GM19372 (cell line): ENCODE data around the gene MEI1.

Experiments
- ATAC-seq: cut with Tn5 transposase; IDR thresholded peaks from one replicate; pipeline ENCODE4 v1.9.1; 2021; ENCODE audit warnings: mild to moderate bottlenecking, low read depth, moderate library complexity; ENCODE audit not compliant: unreplicated experiment

MEI1 gene

DNA sequence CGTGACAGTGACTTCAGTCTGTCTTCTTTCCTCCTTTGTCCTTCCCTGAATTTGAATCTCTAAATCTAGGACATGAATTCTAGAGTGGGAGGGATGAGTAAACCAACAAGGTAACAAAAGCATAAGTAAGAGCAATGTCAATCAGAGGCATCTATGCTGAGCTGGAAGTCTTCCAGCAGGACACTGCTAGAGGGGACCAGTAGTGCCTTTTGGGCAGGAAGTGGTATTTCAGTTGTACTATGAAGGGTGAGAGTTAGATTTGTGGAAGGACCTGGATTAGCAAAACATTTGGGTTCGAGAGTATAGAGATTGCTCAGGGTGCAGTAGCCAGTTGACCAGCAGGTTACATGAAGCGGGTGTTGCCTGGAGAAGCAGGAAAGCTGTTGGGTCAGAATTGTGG is 40.3 kb downstream of the MEI1 start:
- ATAC-seq, result no peak

- no peak for ATAC-seq
These were observed 43.6 kb downstream of the MEI1 start for GRCh38 chr22:41742918-41743317.

DNA sequence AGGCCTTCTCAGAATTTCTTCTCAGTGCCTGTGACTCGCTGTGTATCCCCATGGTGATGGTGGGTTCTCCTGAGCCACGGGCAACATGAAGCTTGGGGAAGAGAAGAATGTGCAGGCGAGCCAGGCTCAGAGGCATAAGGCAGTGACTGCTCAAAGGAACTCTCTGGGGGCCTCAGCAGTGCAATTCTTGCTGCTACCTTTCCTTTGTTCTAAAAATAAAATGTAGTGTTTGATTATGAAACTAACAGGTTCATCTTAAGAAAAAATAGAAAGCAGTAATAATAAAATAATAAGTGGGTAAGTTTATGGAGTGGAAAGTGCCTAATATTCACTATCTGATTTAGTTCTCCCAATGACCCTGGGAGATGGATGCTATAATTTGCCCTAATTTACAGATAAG is 46.7 kb downstream of the MEI1 start:
- ATAC-seq, result no peak

GRCh38 chr22:41746567-41747400 is 47.5 kb downstream of the MEI1 start:
- ATAC-seq, result no peak

DNA sequence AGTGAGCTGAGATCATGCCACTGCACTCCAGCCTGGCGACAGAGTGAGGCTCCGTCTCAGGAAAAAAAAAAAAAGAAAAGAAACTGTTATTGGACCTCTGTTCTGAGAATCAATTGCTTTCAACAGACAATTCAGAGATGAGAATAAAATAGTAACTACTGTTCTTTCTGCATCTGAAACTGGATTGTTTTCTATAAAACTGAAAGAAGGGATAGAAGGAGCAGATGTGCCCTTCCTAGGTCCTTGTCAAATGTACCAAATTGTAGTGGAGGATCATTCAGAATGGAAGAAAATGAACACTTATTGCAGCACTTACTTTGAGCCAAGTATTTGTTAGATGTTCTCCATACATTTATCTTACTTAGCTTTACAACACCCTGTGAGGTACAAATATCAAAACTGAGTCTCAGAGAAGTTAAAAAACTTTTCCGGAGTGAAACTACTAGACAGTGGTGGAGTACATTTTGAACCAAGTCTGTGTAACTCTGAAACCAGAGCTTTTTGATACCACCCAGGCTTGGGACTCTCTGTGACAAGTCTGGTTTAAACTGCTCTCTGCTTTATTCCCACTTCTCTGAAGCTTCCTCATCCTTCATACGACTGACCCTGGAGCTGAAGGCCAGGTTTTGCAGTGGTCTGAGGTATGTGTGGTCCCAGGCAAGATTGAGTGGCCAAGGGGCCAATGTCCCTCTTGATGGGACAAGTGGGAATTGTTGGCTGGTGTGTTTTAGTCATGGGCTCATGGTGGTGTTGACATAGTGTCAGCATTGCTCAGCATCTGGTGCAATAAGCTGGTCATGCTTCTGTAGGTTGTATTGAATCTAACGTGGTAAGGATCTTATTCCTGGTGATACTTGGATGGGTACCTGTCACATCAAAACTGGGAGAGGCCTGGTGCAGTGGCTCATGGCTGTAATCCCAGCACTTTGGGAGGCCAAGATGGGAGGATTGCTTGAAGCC is 53.0 kb downstream of the MEI1 start:
- no peak for ATAC-seq

- ATAC-seq, result no peak
These were observed 54.7 kb downstream of the MEI1 start for GRCh38 chr22:41753984-41754383.

GRCh38 chr22:41757502-41757901 is 58.2 kb downstream of the MEI1 start:
- ATAC-seq, result no peak

GRCh38 chr22:41758231-41758630 is 58.9 kb downstream of the MEI1 start:
- ATAC-seq, result no peak

DNA sequence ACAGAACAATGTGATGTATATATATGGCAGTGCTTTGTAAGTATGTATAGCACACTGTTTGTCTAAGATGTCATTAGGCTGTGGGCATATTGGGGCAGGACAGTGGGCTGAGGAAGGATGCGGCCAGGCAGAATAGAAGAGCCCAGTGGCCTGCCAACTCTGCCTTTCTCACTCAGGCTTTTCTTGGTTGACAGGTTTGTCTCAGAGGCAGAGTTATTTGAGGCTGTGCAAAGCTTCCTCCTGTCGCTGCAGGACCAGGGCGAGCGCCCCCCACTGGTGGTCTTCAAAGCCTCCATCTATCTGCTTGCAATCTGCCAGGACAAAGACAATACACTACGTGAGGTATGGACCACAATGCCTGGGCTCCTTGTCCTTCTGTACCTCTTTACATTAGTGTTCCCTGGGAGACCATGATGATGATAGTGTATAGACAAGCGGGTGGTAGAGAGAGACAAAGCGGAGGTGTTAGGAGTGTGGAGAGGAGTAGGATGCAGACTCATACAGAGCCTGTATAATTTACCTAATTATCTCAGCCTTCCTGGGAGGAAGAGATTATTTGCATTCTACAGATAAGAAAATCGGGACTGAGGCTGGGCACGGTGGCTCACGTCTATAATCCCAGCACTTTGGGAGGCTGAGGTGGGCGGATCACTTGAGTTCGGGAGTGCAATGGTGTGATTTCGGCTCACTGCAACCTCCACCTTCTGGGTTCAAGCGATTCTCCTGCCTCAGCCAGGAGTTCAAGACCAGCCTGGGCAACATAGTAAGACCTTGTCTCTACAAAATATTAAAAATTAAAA is 63.9 kb downstream of the MEI1 start:
- no peak for ATAC-seq

DNA sequence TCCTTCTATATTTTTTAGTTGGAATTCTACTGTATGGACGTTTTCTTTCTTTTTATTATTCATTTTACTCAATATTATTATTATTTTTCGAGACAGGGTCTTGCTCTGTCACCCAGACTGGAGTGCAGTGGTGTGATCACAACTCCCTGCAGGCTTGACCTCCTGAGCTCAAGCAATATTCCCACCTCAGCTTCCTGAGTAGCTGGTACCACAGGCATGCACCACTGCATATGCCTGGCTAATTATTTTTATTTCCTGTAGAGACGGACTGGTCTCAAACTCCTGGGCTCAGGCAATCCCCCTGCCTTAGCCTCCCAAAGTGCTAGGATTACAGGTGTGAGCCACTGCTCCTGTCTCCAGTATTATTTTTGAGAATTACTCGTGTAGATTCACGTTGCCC is 67.2 kb downstream of the MEI1 start:
- ATAC-seq, result no peak

GRCh38 chr22:41768430-41768829 is 69.1 kb downstream of the MEI1 start:
- ATAC-seq, result no peak

GRCh38 chr22:41770715-41771468 is 71.6 kb downstream of the MEI1 start:
- ATAC-seq, result no peak

GRCh38 chr22:41772198-41772597 is 72.9 kb downstream of the MEI1 start:
- ATAC-seq, result no peak

DNA sequence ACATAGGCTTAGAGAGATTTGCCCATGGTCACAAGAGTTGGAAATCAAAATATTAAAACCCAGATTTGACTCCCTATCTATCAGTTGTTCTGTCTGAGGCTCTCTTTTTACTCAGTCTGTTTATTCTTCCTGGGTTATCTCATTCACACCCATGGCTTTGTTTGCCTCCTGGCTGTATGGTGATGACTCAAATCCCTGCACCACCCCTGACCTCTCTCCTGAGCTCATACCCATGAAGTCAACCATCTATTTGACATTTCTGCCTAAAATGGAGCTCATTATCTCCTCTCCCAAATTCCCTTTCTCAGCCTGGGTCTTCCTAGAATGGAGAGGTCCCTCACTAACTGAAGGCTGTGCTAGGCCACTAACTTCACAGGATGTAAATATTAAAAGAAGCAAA is 73.3 kb downstream of the MEI1 start:
- no peak for ATAC-seq

DNA sequence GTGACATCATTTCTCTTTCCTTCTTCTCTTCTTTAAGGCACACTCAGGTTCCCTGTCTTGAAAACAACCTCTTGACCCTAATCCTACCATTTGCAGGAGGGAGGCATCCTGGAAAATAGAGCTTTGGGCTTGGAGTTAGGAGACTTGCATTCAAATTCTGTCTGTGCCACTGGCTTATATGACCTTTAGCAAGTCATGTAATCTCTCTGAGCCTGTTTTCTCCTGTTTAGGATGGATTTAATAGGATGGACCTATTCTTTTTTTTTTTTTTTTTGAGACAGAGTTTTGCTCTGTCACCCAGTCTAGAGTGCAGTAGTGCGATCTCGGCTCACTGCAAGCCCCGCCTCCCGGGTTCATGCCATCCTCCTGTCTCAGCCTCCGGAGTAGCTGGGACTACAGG is 76.0 kb downstream of the MEI1 start:
- no peak for ATAC-seq

GRCh38 chr22:41775976-41776375 is 76.7 kb downstream of the MEI1 start:
- no peak for ATAC-seq

GRCh38 chr22:41776381-41776780 is 77.1 kb downstream of the MEI1 start:
- ATAC-seq, result no peak

- no peak for ATAC-seq
These were observed 78.6 kb downstream of the MEI1 start for GRCh38 chr22:41777749-41778425.

GRCh38 chr22:41779929-41780505 is 80.7 kb downstream of the MEI1 start:
- ATAC-seq, result no peak
